GM12878 (cell line): ENCODE measurements around the gene IFNK. TPM values are rescaled to one million over a fixed set of nuclear protein-coding genes. Genes with fewer than 3 reads are reported as not detected.

Experiments
- ATAC-seq: fragments of 200-7000 bp; cut with Tn5 transposase; 3 replicates; pipeline ENCODE4 v1.9.1; 2020; ENCODE audit warnings: mild to moderate bottlenecking, moderate library complexity
- BruUV-seq: library from RNA; stranded (reverse); fragments of 400-500 nt; replicated peaks from 2 replicates; lab custom pipeline; 2021; lab: Mats Ljungman, UMichigan
- CTCF ChIA-PET: fragments of 300-600 bp; sonication (Branson Sonifier 250); formaldehyde crosslinking; extraction: SDS; loops from one replicate; lab custom pipeline; 2021; ENCODE audit warnings: inconsistent platforms; lab: Yijun Ruan, JAX
- POLR2A ChIA-PET: fragments of 350-600 bp; formaldehyde crosslinking; extraction: SDS; loops from one replicate; lab custom pipeline; 2021; ENCODE audit warnings: inconsistent platforms; lab: Charles Lee
- RAD21 ChIA-PET: fragments of 300-600 bp; sonication (Branson Sonifier 250); formaldehyde crosslinking; loops from one replicate; lab custom pipeline; 2023; ENCODE audit warnings: antibody characterized with exemption; ENCODE audit not compliant: unreplicated experiment; lab: Charles Lee
- SMC1A ChIA-PET: fragments of 300-600 bp; sonication (Branson Sonifier 250); formaldehyde crosslinking; loops from one replicate; lab custom pipeline; 2023; ENCODE audit not compliant: unreplicated experiment, uncharacterized antibody; lab: Charles Lee
- DNase-seq: peaks from one replicate; pipeline ENCODE4 v3.0.0-alpha.2; 2011; ENCODE audit warnings: low read depth, low spot score
- FAIRE-seq: peaks from 3 replicates; lab custom pipeline; 2011; peaks lifted over from hg19 to GRCh38; lab: Jason Lieb, UNC
- H2AFZ ChIP-seq: 2 replicates; pipeline ENCODE4 v1.6.0; 2011; ENCODE audit warnings: low read depth, low read length, control low read depth; ENCODE audit not compliant: control insufficient read depth
- H3K27ac ChIP-seq: 2 replicates; pipeline ENCODE4 v1.5.1; 2011; ENCODE audit warnings: control low read depth; ENCODE audit not compliant: control insufficient read depth, insufficient read depth
- H3K27me3 ChIP-seq, 2 experiments: replicated peaks in 1 of 2; 2 replicates each; pipeline versions ENCODE4 v1.6.0 to v1.6.1; 2011; ENCODE audit warnings: low read length in 1 of 2; ENCODE audit not compliant: control insufficient read depth in 2 of 2, insufficient read depth in 2 of 2
- H3K36me3 ChIP-seq, 2 experiments: 2 replicates each; pipeline ENCODE4 v1.5.1; 2011; ENCODE audit warnings: low read length in 1 of 2; ENCODE audit not compliant: control insufficient read depth in 2 of 2, insufficient read depth in 2 of 2
- H3K4me1 ChIP-seq: 2 replicates; pipeline ENCODE4 v1.6.1; 2011; ENCODE audit warnings: mild to moderate bottlenecking, low read length, moderate library complexity, mixed read lengths; ENCODE audit not compliant: control insufficient read depth, insufficient read depth
- H3K4me2 ChIP-seq: 2 replicates; pipeline ENCODE4 v1.6.0; 2011; ENCODE audit warnings: control low read depth; ENCODE audit not compliant: control insufficient read depth, insufficient read depth
- H3K4me3 ChIP-seq: fragments of 200-600 bp; sonication (generic); 2 replicates; pipeline ENCODE4 v1.5.1; 2016
- H3K79me2 ChIP-seq: 2 replicates; pipeline ENCODE4 v1.6.0; 2011; ENCODE audit warnings: low read length; ENCODE audit not compliant: control insufficient read depth, insufficient read depth
- H3K9ac ChIP-seq: 2 replicates; pipeline ENCODE4 v1.8.0; 2011; ENCODE audit warnings: low read length, control low read depth, mixed read lengths; ENCODE audit not compliant: control insufficient read depth, insufficient read depth
- H3K9me3 ChIP-seq: replicated peaks from 3 replicates; pipeline ENCODE4 v1.5.1; 2011; ENCODE audit warnings: mild to moderate bottlenecking, low read length; ENCODE audit not compliant: control insufficient read depth, insufficient read depth
- H4K20me1 ChIP-seq: 2 replicates; pipeline ENCODE4 v1.6.0; 2011; ENCODE audit not compliant: control insufficient read depth, insufficient read depth
- ETV6 ChIP-seq, 2 experiments: fragments of 450-650 bp in 1 of 2; IDR thresholded peaks in 1 of 2; conservative IDR thresholded peaks in 1 of 2; 2 replicates each; pipeline ENCODE4 v1.6.1; 2014; ENCODE audit warnings: antibody characterized with exemption in 1 of 2, borderline replicate concordance in 1 of 2, low read depth in 1 of 2, mild to moderate bottlenecking in 1 of 2, moderate library complexity in 1 of 2
- IKZF1 ChIP-seq: fragments of 450-650 bp; conservative IDR thresholded peaks from 2 replicates; pipeline ENCODE4 v1.6.1; 2017; ENCODE audit warnings: antibody characterized with exemption, mild to moderate bottlenecking
- PAX8 ChIP-seq: fragments of 450-650 bp; IDR thresholded peaks from 2 replicates; pipeline ENCODE4 v1.6.1; 2017; ENCODE audit warnings: mild to moderate bottlenecking, moderate library complexity
- POLR2AphosphoS2 ChIP-seq: IDR thresholded peaks from 2 replicates; pipeline ENCODE4 v1.6.1; 2011; ENCODE audit warnings: low read depth, mild to moderate bottlenecking, low read length, improper control_type of control experiment, moderate library complexity
- RUNX3 ChIP-seq: IDR thresholded peaks from 2 replicates; pipeline ENCODE4 v1.6.1; 2012; ENCODE audit warnings: low read length, inconsistent platforms
- SPI1 ChIP-seq: IDR thresholded peaks from 2 replicates; pipeline ENCODE4 v1.6.1; 2011; ENCODE audit warnings: low read depth, mild to moderate bottlenecking, low read length, moderate library complexity, borderline replicate concordance; ENCODE audit not compliant: insufficient read depth
- WGBS: methylation state at CpG from one replicate; pipeline ENCODE4 v1.1.6; 2016; ENCODE audit warnings: low lambda C conversion rate; ENCODE audit not compliant: insufficient replicate concordance, insufficient coverage; ENCODE audit errors: missing lambda C conversion rate; 5-methylcytosine and 5-hydroxymethylcytosine counted together
- in situ Hi-C: fragments of 300-500 bp; cut with MboI; formaldehyde crosslinking; loops from 9 replicates; pipeline ENCODE4 v1.14.3; 2018; ENCODE audit warnings: mixed read lengths
- intact Hi-C: fragments of 100-400 bp; cut with micrococcal nuclease; formaldehyde crosslinking; loops from one replicate; pipeline ENCODE4 v1.14.2; 2022; ENCODE audit not compliant: unreplicated experiment
- polyA plus RNA-seq, 11 experiments: library from polyadenylated mRNA; depleted of rRNA in 4 of 11; unstranded in 6 of 11; stranded (reverse) in 5 of 11; fragments of >200 nt; fragmentation: Nextera tagmentation in 4 of 11; fragmentation: Illumina TruSeq in 1 of 11; extraction: Ambion mirVana in 4 of 11; extraction: Trizol in 1 of 11; gene quantifications; 1 replicate in 1 of 11; 2 replicates in 10 of 11; pipeline versions ENCODE4 v1.2.1 to v1.2.3, GENCODE V29; 2011 to 2016; ENCODE audit warnings: inconsistent platforms in 2 of 11, missing spikeins in 2 of 11, low read depth in 1 of 11
- total RNA-seq, 4 experiments: library from RNA; depleted of rRNA in 3 of 4; stranded (reverse); fragments of >200 nt in 3 of 4; fragmentation: Illumina TruSeq in 1 of 4; extraction: Trizol in 1 of 4; gene quantifications; 2 replicates each; pipeline versions ENCODE4 v1.2.1 to v1.2.3, GENCODE V29; 2013 to 2021
- TF ChIP-seq, protein P1 (sequence below): IDR thresholded peaks from 2 replicates; pipeline ENCODE4 v1.6.1; 2012; ENCODE audit warnings: low read length, inconsistent platforms

The IFNK gene
- total and polyA plus RNA-seq, 10 of the 15 experiments (the other 5 are each of a cell fraction or from before 2014, with no cell fraction given): 0.06 TPM; not detected in 9

- Histone ChIP-seq H4K20me1 (no peaks in the 10 kb centered on the region), H3K27me3 (no peaks in the 10 kb centered on the region), H3K36me3 (no peaks in the 10 kb centered on the region), H3K4me2 (peak overlapping the region; percentile 45), H3K79me2 (no peaks in the 10 kb centered on the region), H2AFZ (no peak overlapping the region), H3K9ac (no peak overlapping the region), H3K27ac (peak overlapping the region; percentile 4; the same call in 1 of the 2 replicates), H3K4me3 (no peak overlapping the region; the same call in 1 of the 2 replicates), H3K4me1 (peaks cover 36% of the 10 kb centered on the region), H3K9me3 (no peaks in the 10 kb centered on the region)
- peak; percentile 77 for ATAC-seq
- peak; percentile 56 for DNase-seq
- 0% methylated on average over 1 of the region's 1 CpG for WGBS
- no TSS peak for BruUV-seq
- CTCF ChIA-PET: interaction anchor here (0.6 to 1.9 kb wide), 5 partner anchors 10 to 132 kb away, joined by 3 to 5 read pairs (median 3); no protein-coding TSS in a partner anchor
- POLR2A ChIA-PET: interaction anchor here (0.8 to 1.4 kb wide), 2 partner anchors 11 to 12 kb away, joined by 3 to 4 read pairs; no protein-coding TSS in a partner anchor
- TF ChIP-seq, protein P1, sequence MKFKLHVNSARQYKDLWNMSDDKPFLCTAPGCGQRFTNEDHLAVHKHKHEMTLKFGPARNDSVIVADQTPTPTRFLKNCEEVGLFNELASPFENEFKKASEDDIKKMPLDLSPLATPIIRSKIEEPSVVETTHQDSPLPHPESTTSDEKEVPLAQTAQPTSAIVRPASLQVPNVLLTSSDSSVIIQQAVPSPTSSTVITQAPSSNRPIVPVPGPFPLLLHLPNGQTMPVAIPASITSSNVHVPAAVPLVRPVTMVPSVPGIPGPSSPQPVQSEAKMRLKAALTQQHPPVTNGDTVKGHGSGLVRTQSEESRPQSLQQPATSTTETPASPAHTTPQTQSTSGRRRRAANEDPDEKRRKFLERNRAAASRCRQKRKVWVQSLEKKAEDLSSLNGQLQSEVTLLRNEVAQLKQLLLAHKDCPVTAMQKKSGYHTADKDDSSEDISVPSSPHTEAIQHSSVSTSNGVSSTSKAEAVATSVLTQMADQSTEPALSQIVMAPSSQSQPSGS: 0 out of 2 replicates have a peak, but pooled peaks have one; percentile 20
- TF ChIP-seq RUNX3: peak; percentile 74
- no peak for TF ChIP-seq POLR2AphosphoS2
- TF ChIP-seq PAX8: no peak
- peak; percentile 56 for TF ChIP-seq SPI1
- 0 out of 2 replicates have a peak, but pooled peaks have one; percentile 13 for TF ChIP-seq IKZF1
- TF ChIP-seq ETV6 (conservative IDR thresholded peaks at IDR 0.05 in 1 of 2, IDR thresholded peaks at IDR 0.05 in 1 of 2; ENCODE audit: borderline replicate concordance in 1 of 2, low read depth in 1 of 2): peak in 1 of 2 experiments; percentile 97; a peak in 2 of 4 replicates
- intact Hi-C loops (no loop called here), in situ Hi-C loops (no loop called here)
- FAIRE-seq: peak; percentile 75
- SMC1A ChIA-PET: interaction anchor here (0.7 to 1.6 kb wide), 12 partner anchors 10 to 119 kb away, joined by 3 to 6 read pairs (median 4); no protein-coding TSS in a partner anchor
- RAD21 ChIA-PET: interaction anchor here (1.4 to 1.7 kb wide), 2 partner anchors 24 to 45 kb away, joined by 5 to 9 read pairs; partner anchors contain the start of gene MOB3B
Observed at GRCh38 chr9:27485158-27485557, 38.9 kb upstream of the IFNK start.
